Neural progenitor cell (in vitro differentiated cells): ENCODE measurements around the gene GNAZ. TPM values are rescaled to one million over a fixed set of nuclear protein-coding genes. Genes with fewer than 3 reads are reported as not detected.

Experiments used
- DNase-seq: peaks from one replicate; pipeline ENCODE4 v3.0.0-alpha.2; 2016; ENCODE audit warnings: low spot score
- H2AFZ ChIP-seq: fragments of 200-600 bp; sonication (generic); replicated peaks from 2 replicates; pipeline ENCODE4 v1.6.1; 2016; ENCODE audit warnings: antibody characterized with exemption
- H3F3A ChIP-seq: fragments of 200-600 bp; sonication (generic); 2 replicates; pipeline ENCODE4 v1.6.1; 2016; ENCODE audit warnings: antibody characterized with exemption, low read depth
- H3K27ac ChIP-seq: fragments of 200-600 bp; sonication (generic); 2 replicates; pipeline ENCODE4 v1.5.1; 2016; ENCODE audit warnings: mild to moderate bottlenecking
- H3K27me3 ChIP-seq: fragments of 200-600 bp; sonication (generic); 2 replicates; pipeline ENCODE4 v1.6.1; 2016; ENCODE audit warnings: mild to moderate bottlenecking, moderate library complexity
- H3K36me3 ChIP-seq: fragments of 200-600 bp; sonication (generic); 2 replicates; pipeline ENCODE4 v1.5.1; 2016
- H3K4me1 ChIP-seq: fragments of 200-600 bp; sonication (generic); 2 replicates; pipeline ENCODE4 v1.6.1; 2016; ENCODE audit warnings: mixed run types
- H3K4me2 ChIP-seq: fragments of 200-600 bp; sonication (generic); 2 replicates; pipeline ENCODE4 v1.6.1; 2016
- H3K4me3 ChIP-seq: fragments of 200-600 bp; sonication (generic); 2 replicates; pipeline ENCODE4 v1.5.1; 2016
- H3K79me2 ChIP-seq: fragments of 200-600 bp; sonication (generic); 2 replicates; pipeline ENCODE4 v1.6.1; 2016; ENCODE audit warnings: low read depth
- H3K9ac ChIP-seq: fragments of 200-600 bp; sonication (generic); 2 replicates; pipeline ENCODE4 v1.6.1; 2016
- H3K9me3 ChIP-seq: fragments of 200-600 bp; sonication (generic); 2 replicates; pipeline ENCODE4 v1.5.1; 2016; ENCODE audit warnings: low read depth
- H4K20me1 ChIP-seq: fragments of 200-600 bp; sonication (generic); 2 replicates; pipeline ENCODE4 v1.6.1; 2016; ENCODE audit warnings: low read depth
- H3K27ac Mint-ChIP-seq: 3 replicates; pipeline ENCODE4 v1.8.0; 2021; ENCODE audit warnings: mixed read lengths
- H3K27me3 Mint-ChIP-seq: 2 replicates; pipeline ENCODE4 v1.8.0; 2022; ENCODE audit warnings: low read depth, mild to moderate bottlenecking, inconsistent platforms, moderate library complexity, mixed read lengths; ENCODE audit not compliant: insufficient read depth
- H3K36me3 Mint-ChIP-seq: 3 replicates; pipeline ENCODE4 v1.8.0; 2021; ENCODE audit warnings: mixed read lengths
- H3K4me1 Mint-ChIP-seq: 3 replicates; pipeline ENCODE4 v1.8.0; 2021; ENCODE audit warnings: mixed read lengths
- H3K4me3 Mint-ChIP-seq: 3 replicates; pipeline ENCODE4 v1.8.0; 2021; ENCODE audit warnings: mild to moderate bottlenecking, moderate library complexity, mixed read lengths
- H3K9me3 Mint-ChIP-seq: 3 replicates; pipeline ENCODE4 v1.8.0; 2020; ENCODE audit warnings: mixed read lengths
- CTCF ChIP-seq: fragments of 200-600 bp; sonication (generic); IDR thresholded peaks from 2 replicates; pipeline ENCODE4 v1.5.1; 2017; ENCODE audit warnings: antibody characterized with exemption, mild to moderate bottlenecking
- EZH2 ChIP-seq: fragments of 200-600 bp; sonication (generic); IDR thresholded peaks from 2 replicates; pipeline ENCODE4 v1.6.1; 2017; ENCODE audit warnings: antibody characterized with exemption, mild to moderate bottlenecking, moderate library complexity
- EZH2phosphoT487 ChIP-seq: fragments of 200-600 bp; sonication (generic); IDR thresholded peaks from 2 replicates; pipeline ENCODE4 v1.6.1; 2017; ENCODE audit warnings: antibody characterized with exemption
- total RNA-seq: library from RNA; depleted of rRNA; stranded (reverse); fragments of >200 nt; gene quantifications from 2 replicates; pipeline ENCODE4 v1.2.3, GENCODE V29; 2015; ENCODE audit warnings: low replicate concordance

The GNAZ gene
- total RNA-seq, 1 donor from 2014 or later: 16.5 TPM

GRCh38 chr22:23155831-23156230, 85.5 kb downstream of the GNAZ start:
- DNase-seq: no peak
- Histone ChIP-seq H3K4me1 (peaks cover 11% of the 10 kb centered on the region), H3K27ac (no peak overlapping the region), H3K9ac (no peak overlapping the region), H3K4me2 (no peak overlapping the region), H3K4me3 (no peak overlapping the region), H3F3A (no peaks in the 10 kb centered on the region), H3K27me3 (no peaks in the 10 kb centered on the region), H3K9me3 (no peaks in the 10 kb centered on the region), H3K36me3 (no peaks in the 10 kb centered on the region), H4K20me1 (no peaks in the 10 kb centered on the region), H3K79me2 (no peaks in the 10 kb centered on the region), H2AFZ (no peak overlapping the region)
- TF ChIP-seq EZH2: no peak
- no peak for TF ChIP-seq EZH2phosphoT487
- Mint-ChIP-seq H3K9me3 (no peaks in the 10 kb centered on the region), H3K4me3 (no peak overlapping the region), H3K36me3 (peaks cover 16% of the 10 kb centered on the region), H3K4me1 (peaks cover 5% of the 10 kb centered on the region), H3K27ac (no peak overlapping the region), H3K27me3 (peaks cover 3% of the 10 kb centered on the region)

GRCh38 chr22:23156286-23156685, 86.0 kb downstream of the GNAZ start:
- no peak overlapping the region for H3K4me2 ChIP-seq
- no peak for DNase-seq

GRCh38 chr22:23157560-23158515, 87.5 kb downstream of the GNAZ start:
- H2AFZ ChIP-seq: peak overlapping the region; percentile 63
- H3K4me2 ChIP-seq: no peak overlapping the region
- peaks cover under 1% of the 10 kb centered on the region for H3K27me3 Mint-ChIP-seq
- peaks cover 5% of the 10 kb centered on the region for H3K4me1 Mint-ChIP-seq
- no peaks in the 10 kb centered on the region for H3K27me3 ChIP-seq
- no peak overlapping the region for H3K4me3 ChIP-seq
- TF ChIP-seq EZH2 (no peak), CTCF (no peak), EZH2phosphoT487 (no peak)
- no peak overlapping the region for H3K4me3 Mint-ChIP-seq
- H3K4me1 ChIP-seq: peaks cover 11% of the 10 kb centered on the region
- H3K9ac ChIP-seq: no peak overlapping the region
- no peaks in the 10 kb centered on the region for H4K20me1 ChIP-seq
- H3K27ac Mint-ChIP-seq: peak overlapping the region; percentile 60
- no peak for DNase-seq
- H3K9me3 ChIP-seq: no peaks in the 10 kb centered on the region
- no peaks in the 10 kb centered on the region for H3F3A ChIP-seq
- peaks cover 11% of the 10 kb centered on the region for H3K36me3 Mint-ChIP-seq
- H3K27ac ChIP-seq: no peak overlapping the region
- no peaks in the 10 kb centered on the region for H3K79me2 ChIP-seq
- H3K36me3 ChIP-seq: no peaks in the 10 kb centered on the region
- no peaks in the 10 kb centered on the region for H3K9me3 Mint-ChIP-seq

More at GRCh38 chr22:23156286-23156685, 86.0 kb downstream of the GNAZ start:
- no peaks in the 10 kb centered on the region for H4K20me1 ChIP-seq
- peaks cover 11% of the 10 kb centered on the region for H3K4me1 ChIP-seq
- Mint-ChIP-seq H3K4me1 (peaks cover 5% of the 10 kb centered on the region), H3K27ac (no peak overlapping the region), H3K4me3 (no peak overlapping the region), H3K36me3 (peaks cover 13% of the 10 kb centered on the region), H3K27me3 (peaks cover 3% of the 10 kb centered on the region), H3K9me3 (no peaks in the 10 kb centered on the region)
- no peaks in the 10 kb centered on the region for H3K36me3 ChIP-seq
- no peak overlapping the region for H3K4me3 ChIP-seq
- H2AFZ ChIP-seq: no peak overlapping the region
- no peaks in the 10 kb centered on the region for H3K79me2 ChIP-seq
- H3K9ac ChIP-seq: no peak overlapping the region
- no peak overlapping the region for H3K27ac ChIP-seq
- no peaks in the 10 kb centered on the region for H3K27me3 ChIP-seq
- no peaks in the 10 kb centered on the region for H3K9me3 ChIP-seq
- TF ChIP-seq CTCF (no peak), EZH2phosphoT487 (no peak), EZH2 (no peak)
- no peaks in the 10 kb centered on the region for H3F3A ChIP-seq
